Peyer's patch (tissue), 4 donors: Measurements from ENCODE around the gene AHCYL2.

Experiments
- POLR2A ChIP-seq, 2 donors: fragments of 450-650 bp; IDR thresholded peaks; one replicate each; pipeline ENCODE4 v1.5.1; 2017; ENCODE audit warnings: antibody characterized with exemption in 2 of 2, mild to moderate bottlenecking in 2 of 2, moderate library complexity in 2 of 2
- TF ChIP-seq, protein P1 (sequence below), 6 experiments: fragments of 450-650 bp in 4 of 6; fragments of 200-600 bp in 2 of 6; sonication (generic) in 1 of 6; IDR thresholded peaks; one replicate each; pipeline ENCODE4 v1.5.1; 2017 to 2019; ENCODE audit warnings: antibody characterized with exemption in 6 of 6, mild to moderate bottlenecking in 3 of 6, moderate library complexity in 1 of 6

DNA sequence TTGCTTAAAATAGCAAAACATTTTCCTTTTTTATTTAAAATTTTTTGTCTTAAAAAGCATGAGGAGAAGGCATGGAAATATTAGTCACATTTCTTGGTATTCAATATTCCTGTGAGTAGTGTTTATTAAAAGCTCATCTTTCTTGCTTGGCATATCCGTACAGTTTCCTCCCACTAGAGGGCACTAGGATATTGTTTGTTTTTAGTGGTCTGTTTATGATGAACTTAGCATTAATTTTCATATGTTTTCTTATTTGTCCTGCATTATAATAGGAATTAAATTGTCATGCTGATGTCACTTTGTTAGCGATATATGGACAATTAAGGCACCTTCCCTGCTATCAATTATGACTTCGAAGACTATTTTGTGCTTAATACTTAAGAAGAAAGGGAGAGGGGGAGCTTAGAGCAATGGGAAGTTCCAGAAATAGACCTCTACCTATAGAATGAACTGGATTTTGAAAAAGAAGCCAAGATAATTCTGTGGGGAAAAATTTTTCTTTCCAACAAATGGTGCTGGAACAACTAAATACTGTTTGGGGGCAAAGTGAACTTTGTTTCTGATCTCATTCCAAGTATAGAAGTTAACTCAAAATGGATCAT is 118.4 kb downstream of the AHCYL2 start:
- TF ChIP-seq, protein P1, sequence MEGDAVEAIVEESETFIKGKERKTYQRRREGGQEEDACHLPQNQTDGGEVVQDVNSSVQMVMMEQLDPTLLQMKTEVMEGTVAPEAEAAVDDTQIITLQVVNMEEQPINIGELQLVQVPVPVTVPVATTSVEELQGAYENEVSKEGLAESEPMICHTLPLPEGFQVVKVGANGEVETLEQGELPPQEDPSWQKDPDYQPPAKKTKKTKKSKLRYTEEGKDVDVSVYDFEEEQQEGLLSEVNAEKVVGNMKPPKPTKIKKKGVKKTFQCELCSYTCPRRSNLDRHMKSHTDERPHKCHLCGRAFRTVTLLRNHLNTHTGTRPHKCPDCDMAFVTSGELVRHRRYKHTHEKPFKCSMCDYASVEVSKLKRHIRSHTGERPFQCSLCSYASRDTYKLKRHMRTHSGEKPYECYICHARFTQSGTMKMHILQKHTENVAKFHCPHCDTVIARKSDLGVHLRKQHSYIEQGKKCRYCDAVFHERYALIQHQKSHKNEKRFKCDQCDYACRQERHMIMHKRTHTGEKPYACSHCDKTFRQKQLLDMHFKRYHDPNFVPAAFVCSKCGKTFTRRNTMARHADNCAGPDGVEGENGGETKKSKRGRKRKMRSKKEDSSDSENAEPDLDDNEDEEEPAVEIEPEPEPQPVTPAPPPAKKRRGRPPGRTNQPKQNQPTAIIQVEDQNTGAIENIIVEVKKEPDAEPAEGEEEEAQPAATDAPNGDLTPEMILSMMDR (IDR thresholded peaks at IDR 0.05), result peak; percentile 44 to 87 (median 72)
- TF ChIP-seq POLR2A (IDR thresholded peaks at IDR 0.05), result no peak
